HCT116 (cell line): ENCODE measurements around the gene HHIPL1. TPM values are rescaled to one million over a fixed set of nuclear protein-coding genes. Genes with fewer than 3 reads are reported as not detected.

Experiments used
- ATAC-seq: fragments of 200-7000 bp; cut with Tn5 transposase; 2 replicates; pipeline ENCODE4 v1.9.1; 2020; ENCODE audit warnings: mild to moderate bottlenecking, moderate library complexity
- BruUV-seq: library from RNA; stranded (reverse); fragments of 400-500 nt; replicated peaks from 2 replicates; lab custom pipeline; 2021; lab: Mats Ljungman, UMichigan
- CTCF ChIA-PET: fragments of 300-600 bp; sonication (Branson Sonifier 250); formaldehyde crosslinking; loops from one replicate; lab custom pipeline; 2021; ENCODE audit warnings: antibody characterized with exemption; lab: Charles Lee
- POLR2A ChIA-PET: fragments of 300-600, 350-600 bp; sonication (Branson Sonifier 250); formaldehyde crosslinking; loops from one replicate; lab custom pipeline; 2021; ENCODE audit warnings: antibody characterized with exemption; lab: Charles Lee
- RAD21 ChIA-PET, 2 experiments: fragments of 300-600 bp; sonication (Branson Sonifier 250); formaldehyde crosslinking; loops; one replicate each; lab custom pipeline; 2023; ENCODE audit warnings: low total read pairs in 2 of 2; ENCODE audit not compliant: uncharacterized antibody in 2 of 2, unreplicated experiment in 2 of 2, low non-redundant PET in 1 of 2; lab: Charles Lee
- DNase-seq: peaks from one replicate; pipeline ENCODE4 v3.0.0-alpha.2; 2010; ENCODE audit warnings: low read depth, low spot score
- H2AFZ ChIP-seq: fragments of 200-600 bp; shearing (Covaris generic), sonication (generic); 2 replicates; pipeline ENCODE4 v1.6.1; 2017; ENCODE audit warnings: low read depth, mixed run types, mixed read lengths, antibody characterized with exemption, low read length; ENCODE audit not compliant: poor library complexity, severe bottlenecking
- H3K27ac ChIP-seq: 2 replicates; pipeline ENCODE4 v1.5.1; 2012; ENCODE audit warnings: low read depth, low read length
- H3K27me3 ChIP-seq: fragments of 200-600 bp; sonication (generic); 2 replicates; pipeline ENCODE4 v1.6.1; 2016; ENCODE audit warnings: mixed run types, low read length, mixed read lengths; ENCODE audit not compliant: insufficient read depth
- H3K36me3 ChIP-seq, 2 experiments: fragments of 200-500 bp in 1 of 2; fragments of 200-600 bp in 1 of 2; sonication (Bioruptor generic) in 1 of 2; sonication (generic) in 1 of 2; 2 replicates each; pipeline versions ENCODE4 v1.5.1 to v1.6.1; 2014 to 2016; ENCODE audit warnings: low read length in 2 of 2, inconsistent platforms in 1 of 2, mixed read lengths in 1 of 2, mixed run types in 1 of 2; ENCODE audit not compliant: insufficient read depth in 2 of 2, control insufficient read depth in 1 of 2
- H3K4me1 ChIP-seq, 2 experiments: fragments of 200-600 bp in 1 of 2; sonication (generic) in 1 of 2; 2 replicates each; pipeline versions ENCODE4 v1.5.1 to v1.6.1; 2012 to 2017; ENCODE audit warnings: low read length in 2 of 2, inconsistent platforms in 1 of 2, mild to moderate bottlenecking in 1 of 2, mixed read lengths in 1 of 2, mixed run types in 1 of 2, moderate library complexity in 1 of 2; ENCODE audit not compliant: insufficient read depth in 2 of 2, control insufficient read depth in 1 of 2
- H3K4me2 ChIP-seq: fragments of 200-600 bp; sonication (generic); 2 replicates; pipeline ENCODE4 v1.6.1; 2017; ENCODE audit warnings: mixed run types, low read length, mixed read lengths
- H3K4me3 ChIP-seq, 2 experiments: fragments of 200-600 bp in 1 of 2; sonication (generic) in 1 of 2; replicated peaks in 1 of 2; 2 replicates each; pipeline ENCODE4 v1.5.1; 2011 to 2016; ENCODE audit warnings: low read length in 2 of 2, control low read depth in 1 of 2, low read depth in 1 of 2, mild to moderate bottlenecking in 1 of 2, mixed read lengths in 1 of 2, mixed run types in 1 of 2
- H3K79me2 ChIP-seq: fragments of 200-600 bp; sonication (generic); 2 replicates; pipeline ENCODE4 v1.6.1; 2017; ENCODE audit warnings: mild to moderate bottlenecking, mixed run types, low read length, moderate library complexity, mixed read lengths; ENCODE audit not compliant: insufficient read depth
- H3K9ac ChIP-seq: fragments of 200-600 bp; sonication (generic); 2 replicates; pipeline ENCODE4 v1.6.1; 2016; ENCODE audit warnings: low read length, mixed read lengths
- H3K9me2 ChIP-seq: fragments of 200-600 bp; sonication (generic), shearing (Covaris generic); 2 replicates; pipeline ENCODE4 v1.6.1; 2017; ENCODE audit warnings: mixed run types, mild to moderate bottlenecking, moderate library complexity; ENCODE audit not compliant: insufficient read depth
- H3K9me3 ChIP-seq, 2 experiments: fragments of 200-500 bp in 1 of 2; fragments of 200-600 bp in 1 of 2; sonication (Bioruptor generic) in 1 of 2; sonication (generic) in 1 of 2; 2 replicates each; pipeline ENCODE4 v1.6.1; 2014 to 2017; ENCODE audit warnings: low read length in 2 of 2, mixed read lengths in 2 of 2, inconsistent platforms in 1 of 2, low read depth in 1 of 2, mild to moderate bottlenecking in 1 of 2, mixed run types in 1 of 2, moderate library complexity in 1 of 2; ENCODE audit not compliant: control insufficient read depth in 1 of 2, insufficient read depth in 1 of 2
- H4K20me1 ChIP-seq: fragments of 200-600 bp; sonication (generic), shearing (Covaris generic); 2 replicates; pipeline ENCODE4 v1.6.1; 2017; ENCODE audit warnings: mixed run types, mild to moderate bottlenecking, moderate library complexity; ENCODE audit not compliant: insufficient read depth
- CBX3 ChIP-seq: IDR thresholded peaks from 2 replicates; pipeline ENCODE4 v1.6.1; 2012; ENCODE audit warnings: low read depth
- ELF1 ChIP-seq: IDR thresholded peaks from 2 replicates; pipeline ENCODE4 v1.6.1; 2012; ENCODE audit warnings: low read depth, borderline replicate concordance
- EZH2phosphoT487 ChIP-seq: fragments of 200-600 bp; IDR thresholded peaks from 2 replicates; pipeline ENCODE4 v1.6.1; 2018; ENCODE audit warnings: antibody characterized with exemption, borderline replicate concordance
- FOSL1 ChIP-seq: IDR thresholded peaks from 2 replicates; pipeline ENCODE4 v1.6.1; 2012; ENCODE audit warnings: low read depth
- MAX ChIP-seq: IDR thresholded peaks from 2 replicates; pipeline ENCODE4 v1.6.1; 2012
- POLR2A ChIP-seq: IDR thresholded peaks from 2 replicates; pipeline ENCODE4 v1.7.0; 2011; ENCODE audit warnings: borderline replicate concordance; ENCODE audit not compliant: insufficient read depth, insufficient read length; ENCODE audit errors: extremely low read depth
- POLR2AphosphoS5 ChIP-seq: IDR thresholded peaks from 2 replicates; pipeline ENCODE4 v1.6.1; 2011; ENCODE audit warnings: mild to moderate bottlenecking, low read depth, low read length, moderate library complexity
- SP1 ChIP-seq: IDR thresholded peaks from 2 replicates; pipeline ENCODE4 v1.6.1; 2012; ENCODE audit warnings: low read depth
- SRF ChIP-seq: IDR thresholded peaks from 2 replicates; pipeline ENCODE4 v1.6.1; 2012; ENCODE audit warnings: low read depth
- YY1 ChIP-seq: IDR thresholded peaks from 2 replicates; pipeline ENCODE4 v1.6.1; 2011; ENCODE audit warnings: low read length, low read depth, moderate library complexity, mild to moderate bottlenecking; ENCODE audit not compliant: insufficient replicate concordance; ENCODE audit errors: extremely low read depth
- ZNF274 ChIP-seq: fragments of 200-500 bp; sonication (Bioruptor generic); IDR thresholded peaks from 2 replicates; pipeline ENCODE4 v1.6.1; 2014; ENCODE audit warnings: mild to moderate bottlenecking, low read depth, low read length, inconsistent platforms
- intact Hi-C: fragments of 100-400 bp; cut with micrococcal nuclease; formaldehyde crosslinking; loops from 2 replicates; pipeline ENCODE4 v1.10.0; 2022
- total RNA-seq: library from RNA; stranded (reverse); gene quantifications from one replicate; pipeline ENCODE4 v1.2.1, GENCODE V29; 2021; ENCODE audit not compliant: unreplicated experiment
- TF ChIP-seq, protein P1 (sequence below): IDR thresholded peaks from 2 replicates; pipeline ENCODE4 v1.6.1; 2012
- TF ChIP-seq, protein P2 (sequence below): IDR thresholded peaks from 2 replicates; pipeline ENCODE4 v1.6.1; 2012; ENCODE audit warnings: low read depth

The HHIPL1 gene
- total RNA-seq, 1 experiment from 2014 or later: not detected

DNA sequence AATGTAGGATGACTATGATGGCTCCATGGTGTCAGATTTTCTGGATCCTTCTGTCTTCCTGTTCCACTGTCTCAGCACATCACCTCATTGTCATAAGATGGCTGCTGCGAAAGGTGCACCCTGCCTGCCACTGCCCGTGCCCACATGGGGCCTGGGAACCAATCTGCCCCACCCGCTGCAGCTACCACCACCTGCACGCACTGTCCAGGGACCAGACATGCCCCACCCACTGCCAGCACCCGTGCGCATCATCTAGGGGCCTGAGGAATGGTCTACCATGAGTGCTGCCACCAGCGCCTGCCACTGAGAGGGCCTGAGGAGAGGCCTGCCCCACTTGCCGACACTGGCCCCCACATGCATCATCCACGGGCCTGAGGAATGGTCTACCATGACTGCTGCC lies 63.0 kb downstream of the HHIPL1 start:
- BruUV-seq: no TSS peak

GRCh38 chr14:99708449-99708848 lies 63.5 kb downstream of the HHIPL1 start:
- H3K9me2 ChIP-seq: no peaks in the 10 kb centered on the region
- H3K27ac ChIP-seq: no peak overlapping the region
- intact Hi-C loops: no loop called here
- H4K20me1 ChIP-seq: no peaks in the 10 kb centered on the region
- no peak overlapping the region for H2AFZ ChIP-seq
- no peaks in the 10 kb centered on the region for H3K79me2 ChIP-seq
- no peak overlapping the region for H3K9ac ChIP-seq
- no TSS peak for BruUV-seq
- peaks cover 4 to 6% of the 10 kb centered on the region in 2 experiments; a peak in 2 of 4 replicates for H3K9me3 ChIP-seq
- ATAC-seq (no peak), DNase-seq (no peak)
- no peaks in the 10 kb centered on the region for H3K36me3 ChIP-seq
- H3K4me1 ChIP-seq: no peaks in the 10 kb centered on the region
- POLR2A ChIA-PET: no interaction called here
- RAD21 ChIA-PET: no interaction called here
- H3K4me2 ChIP-seq: no peak overlapping the region
- H3K27me3 ChIP-seq: no peaks in the 10 kb centered on the region; the same call in none of the 2 replicates
- CTCF ChIA-PET: no interaction called here
- no peak overlapping the region for H3K4me3 ChIP-seq
- TF ChIP-seq ZNF274 (no peak), FOSL1 (no peak), POLR2AphosphoS5 (no peak), ELF1 (no peak), EZH2phosphoT487 (no peak), MAX (no peak), POLR2A (no peak), YY1 (no peak), CBX3 (no peak)
- TF ChIP-seq, protein P1, sequence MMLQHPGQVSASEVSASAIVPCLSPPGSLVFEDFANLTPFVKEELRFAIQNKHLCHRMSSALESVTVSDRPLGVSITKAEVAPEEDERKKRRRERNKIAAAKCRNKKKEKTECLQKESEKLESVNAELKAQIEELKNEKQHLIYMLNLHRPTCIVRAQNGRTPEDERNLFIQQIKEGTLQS: no peak
- TF ChIP-seq, protein P2, sequence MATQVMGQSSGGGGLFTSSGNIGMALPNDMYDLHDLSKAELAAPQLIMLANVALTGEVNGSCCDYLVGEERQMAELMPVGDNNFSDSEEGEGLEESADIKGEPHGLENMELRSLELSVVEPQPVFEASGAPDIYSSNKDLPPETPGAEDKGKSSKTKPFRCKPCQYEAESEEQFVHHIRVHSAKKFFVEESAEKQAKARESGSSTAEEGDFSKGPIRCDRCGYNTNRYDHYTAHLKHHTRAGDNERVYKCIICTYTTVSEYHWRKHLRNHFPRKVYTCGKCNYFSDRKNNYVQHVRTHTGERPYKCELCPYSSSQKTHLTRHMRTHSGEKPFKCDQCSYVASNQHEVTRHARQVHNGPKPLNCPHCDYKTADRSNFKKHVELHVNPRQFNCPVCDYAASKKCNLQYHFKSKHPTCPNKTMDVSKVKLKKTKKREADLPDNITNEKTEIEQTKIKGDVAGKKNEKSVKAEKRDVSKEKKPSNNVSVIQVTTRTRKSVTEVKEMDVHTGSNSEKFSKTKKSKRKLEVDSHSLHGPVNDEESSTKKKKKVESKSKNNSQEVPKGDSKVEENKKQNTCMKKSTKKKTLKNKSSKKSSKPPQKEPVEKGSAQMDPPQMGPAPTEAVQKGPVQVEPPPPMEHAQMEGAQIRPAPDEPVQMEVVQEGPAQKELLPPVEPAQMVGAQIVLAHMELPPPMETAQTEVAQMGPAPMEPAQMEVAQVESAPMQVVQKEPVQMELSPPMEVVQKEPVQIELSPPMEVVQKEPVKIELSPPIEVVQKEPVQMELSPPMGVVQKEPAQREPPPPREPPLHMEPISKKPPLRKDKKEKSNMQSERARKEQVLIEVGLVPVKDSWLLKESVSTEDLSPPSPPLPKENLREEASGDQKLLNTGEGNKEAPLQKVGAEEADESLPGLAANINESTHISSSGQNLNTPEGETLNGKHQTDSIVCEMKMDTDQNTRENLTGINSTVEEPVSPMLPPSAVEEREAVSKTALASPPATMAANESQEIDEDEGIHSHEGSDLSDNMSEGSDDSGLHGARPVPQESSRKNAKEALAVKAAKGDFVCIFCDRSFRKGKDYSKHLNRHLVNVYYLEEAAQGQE: no peak

More for the DNA sequence above, 63.0 kb downstream of the HHIPL1 start:
- ChIA-PET POLR2A (no interaction called here), RAD21 (no interaction called here), CTCF (no interaction called here)
- no peak for ATAC-seq
- no peak overlapping the region for H3K9ac ChIP-seq
- H4K20me1 ChIP-seq: no peaks in the 10 kb centered on the region
- intact Hi-C loops: no loop called here
- no peak overlapping the region for H2AFZ ChIP-seq
- DNase-seq: no peak
- H3K27me3 ChIP-seq: no peaks in the 10 kb centered on the region; the same call in none of the 2 replicates
- H3K79me2 ChIP-seq: no peaks in the 10 kb centered on the region
- peaks cover 9 to 11% of the 10 kb centered on the region in 2 experiments; a peak in 2 of 4 replicates for H3K9me3 ChIP-seq
- no peak overlapping the region for H3K4me2 ChIP-seq
- no peaks in the 10 kb centered on the region for H3K36me3 ChIP-seq
- H3K4me3 ChIP-seq: no peak overlapping the region
- H3K9me2 ChIP-seq: no peaks in the 10 kb centered on the region
- TF ChIP-seq SRF (no peak), SP1 (no peak)
- H3K4me1 ChIP-seq: no peaks in the 10 kb centered on the region
- H3K27ac ChIP-seq: no peak overlapping the region
